Lower leg skin (tissue), 4 donors: ENCODE measurements around the gene SHC3. TPM values are rescaled to one million over a fixed set of nuclear protein-coding genes. Genes with fewer than 3 reads are reported as not detected.

Source experiments
- DNase-seq, 2 donors: peaks; one replicate each; pipeline ENCODE4 v3.0.0-alpha.2; 2019; ENCODE audit warnings: low spot score in 2 of 2
- H3K4me3 ChIP-seq: fragments of 200-600 bp; sonication (generic); 2 replicates; pipeline ENCODE4 v1.5.1; 2017; ENCODE audit warnings: mild to moderate bottlenecking, low read depth; ENCODE audit not compliant: poor library complexity, severe bottlenecking
- CTCF ChIP-seq, 3 donors: fragments of 450-650 bp; IDR thresholded peaks; one replicate each; pipeline ENCODE4 v1.5.1; 2016; ENCODE audit warnings: antibody characterized with exemption in 3 of 3, mild to moderate bottlenecking in 3 of 3, moderate library complexity in 2 of 3
- POLR2A ChIP-seq, 2 donors: fragments of 450-650 bp; IDR thresholded peaks; one replicate each; pipeline ENCODE4 v1.6.1; 2016 to 2017; ENCODE audit warnings: antibody characterized with exemption in 2 of 2, mild to moderate bottlenecking in 1 of 2, moderate library complexity in 1 of 2
- WGBS, 2 donors: methylation state at CpG; one replicate each; pipeline ENCODE4 v1.1.5; 2018; 5-methylcytosine and 5-hydroxymethylcytosine counted together
- intact Hi-C: fragments of 100-400 bp; cut with DNase I; formaldehyde crosslinking; loops from one replicate; pipeline ENCODE4 v1.15.0; 2023; ENCODE audit warnings: low total_unique reads
- total RNA-seq, 4 donors: library from RNA; depleted of rRNA; stranded (reverse); fragments of >200 nt; gene quantifications; one replicate each; pipeline ENCODE4 v1.1.0, GENCODE V29; 2016

The SHC3 gene
- total RNA-seq, 4 donors from 2014 or later, result 0.49 to 3.7 (median 1.7) TPM

GRCh38 chr9:89079391-89079790 is 99.2 kb downstream of the SHC3 start:
- TF ChIP-seq CTCF (IDR thresholded peaks at IDR 0.05) (no peak), POLR2A (IDR thresholded peaks at IDR 0.05) (no peak)
- intact Hi-C loops, result no loop called here
- H3K4me3 ChIP-seq, result no peak overlapping the region
- no peak for DNase-seq
- 61 to 64% methylated on average over 2 of the region's 2 CpGs for WGBS, 2 donors

DNA sequence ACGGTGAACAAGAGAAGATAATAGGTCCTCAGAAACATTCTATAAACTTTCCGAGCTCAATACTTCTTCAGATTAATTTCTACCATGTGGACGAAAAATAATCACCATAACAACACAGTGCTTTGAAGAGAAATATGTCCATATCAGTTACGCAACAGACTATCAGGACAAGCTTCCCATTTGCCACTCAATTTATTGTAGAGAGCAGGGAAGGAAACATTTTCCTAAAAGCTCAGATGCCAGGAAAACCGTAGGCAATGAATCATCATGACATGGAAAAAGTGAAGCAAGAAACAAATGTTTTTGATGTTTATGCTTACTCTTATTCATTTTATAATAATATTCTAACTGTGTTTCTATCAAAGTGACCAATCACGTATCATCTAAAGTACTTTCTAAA is 99.8 kb downstream of the SHC3 start:
- no peak overlapping the region for H3K4me3 ChIP-seq
- peak in 1 of 2 donors; percentile 39 for DNase-seq
- 48 to 55% methylated on average over 6 of the region's 6 CpGs for WGBS, 2 donors
- no peak for TF ChIP-seq CTCF (IDR thresholded peaks at IDR 0.05)
- TF ChIP-seq POLR2A (IDR thresholded peaks at IDR 0.05), result no peak
- intact Hi-C loops, result no loop called here

DNA sequence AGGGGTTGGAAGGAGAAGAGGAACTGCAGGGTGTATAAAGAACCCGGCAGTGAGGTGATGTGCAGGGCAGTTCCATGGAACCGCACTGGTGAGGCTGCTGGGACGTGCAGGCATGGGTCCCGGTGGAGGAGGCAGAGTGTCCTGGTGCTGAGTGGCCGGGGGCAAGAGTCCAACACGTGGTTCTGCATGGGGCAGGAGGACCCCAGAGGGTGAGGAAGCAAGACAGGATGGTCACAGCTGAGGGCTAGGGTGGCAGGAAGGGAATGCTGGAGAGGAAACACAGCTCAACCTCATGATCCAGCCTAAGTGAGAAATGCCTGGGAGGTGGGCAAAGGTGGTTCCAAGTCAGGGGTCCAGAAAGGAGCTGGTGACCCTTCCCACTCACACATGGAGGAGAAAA is 100.2 kb downstream of the SHC3 start:
- TF ChIP-seq POLR2A (IDR thresholded peaks at IDR 0.05), result no peak
- no peak for TF ChIP-seq CTCF (IDR thresholded peaks at IDR 0.05)
- 75 to 80% methylated on average over 6 of the region's 6 CpGs for WGBS, 2 donors
- intact Hi-C loops, result no loop called here
- DNase-seq, result no peak
- H3K4me3 ChIP-seq, result no peak overlapping the region

DNA sequence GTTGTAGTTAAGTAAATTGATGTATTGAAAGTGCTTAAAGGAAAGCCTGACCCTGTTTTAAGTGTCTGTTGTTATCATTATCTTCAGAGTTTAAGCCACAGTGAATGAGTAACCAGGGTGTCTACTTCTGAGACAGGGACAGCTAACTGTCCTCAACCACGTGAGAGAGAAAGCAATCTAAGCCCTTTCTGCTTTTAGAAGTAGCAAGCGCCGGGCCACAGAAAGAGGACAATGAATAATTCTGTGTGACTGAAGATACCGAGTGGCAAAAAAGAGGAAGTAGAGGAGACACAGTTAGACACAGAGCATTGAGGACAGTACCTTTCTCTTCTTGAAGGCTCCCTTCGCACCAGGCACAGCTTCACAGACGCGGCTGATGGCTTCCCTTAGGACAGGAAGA is 101.1 kb downstream of the SHC3 start:
- H3K4me3 ChIP-seq, result no peak overlapping the region
- DNase-seq, result no peak
- no peak for TF ChIP-seq POLR2A (IDR thresholded peaks at IDR 0.05)
- no peak for TF ChIP-seq CTCF (IDR thresholded peaks at IDR 0.05)
- 75 to 81% methylated on average over 7 of the region's 7 CpGs for WGBS, 2 donors
- intact Hi-C loops, result no loop called here

GRCh38 chr9:89073397-89073796 is 105.2 kb downstream of the SHC3 start:
- intact Hi-C loops, result no loop called here
- TF ChIP-seq CTCF (IDR thresholded peaks at IDR 0.05) (no peak), POLR2A (IDR thresholded peaks at IDR 0.05) (no peak)
- no peak for DNase-seq
- 82 to 91% methylated on average over 3 of the region's 3 CpGs for WGBS, 2 donors
- H3K4me3 ChIP-seq, result no peak overlapping the region

GRCh38 chr9:89071591-89071990 is 107.0 kb downstream of the SHC3 start:
- no peak overlapping the region for H3K4me3 ChIP-seq
- intact Hi-C loops, result no loop called here
- DNase-seq, result no peak
- TF ChIP-seq CTCF (IDR thresholded peaks at IDR 0.05) (no peak), POLR2A (IDR thresholded peaks at IDR 0.05) (no peak)
- whole genome bisulfite sequencing, 2 donors, result 64 to 77% methylated on average over 4 of the region's 4 CpGs
